Esophagus squamous epithelium (tissue), 4 donors: Measurements from ENCODE around the gene DDX20.

Experiments used
- POLR2A ChIP-seq, 4 donors: fragments of 450-650 bp; IDR thresholded peaks; one replicate each; pipeline ENCODE4 v1.6.1; 2017; ENCODE audit warnings: antibody characterized with exemption in 4 of 4, mild to moderate bottlenecking in 4 of 4, moderate library complexity in 3 of 4
- TF ChIP-seq, protein P1 (sequence below), 6 experiments: fragments of 450-650 bp in 4 of 6; fragments of 200-600 bp in 2 of 6; sonication (generic) in 2 of 6; IDR thresholded peaks; one replicate each; pipeline ENCODE4 v1.5.1; 2016 to 2019; ENCODE audit warnings: antibody characterized with exemption in 6 of 6, mild to moderate bottlenecking in 4 of 6, moderate library complexity in 4 of 6

DNA sequence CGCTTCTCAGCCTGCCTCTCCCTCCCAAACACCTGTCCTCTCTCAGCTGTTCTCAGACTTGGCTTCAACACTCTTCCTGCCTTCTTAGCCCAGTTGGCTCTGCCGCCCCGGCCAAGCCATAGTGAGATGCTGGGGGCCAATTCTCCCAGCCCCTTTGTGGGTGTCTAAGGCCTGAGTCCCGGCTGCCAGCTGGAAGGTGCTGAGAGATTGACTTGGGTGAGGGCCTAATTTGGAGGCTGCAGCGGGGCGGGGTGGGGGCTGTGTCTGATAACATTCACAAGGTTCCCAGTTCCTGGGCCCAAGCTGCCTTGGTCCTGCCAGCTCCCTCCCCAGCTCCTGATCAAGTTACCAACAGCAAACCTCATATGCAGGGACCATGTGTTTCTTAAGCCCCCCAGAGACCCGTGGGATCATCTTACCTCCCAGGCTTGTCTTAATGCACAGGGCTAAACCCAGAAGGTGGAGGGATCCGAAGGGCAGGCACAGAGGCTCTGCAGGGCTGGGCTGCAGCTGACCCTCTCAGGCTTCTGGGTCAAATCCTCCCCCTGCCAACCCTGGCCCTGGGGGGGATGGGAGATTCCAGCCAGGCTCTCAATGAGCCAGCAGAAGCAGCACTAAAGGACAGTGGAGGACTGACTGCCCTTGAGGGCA lies 26.3 kb upstream of the DDX20 start:
- TF ChIP-seq, protein P1, sequence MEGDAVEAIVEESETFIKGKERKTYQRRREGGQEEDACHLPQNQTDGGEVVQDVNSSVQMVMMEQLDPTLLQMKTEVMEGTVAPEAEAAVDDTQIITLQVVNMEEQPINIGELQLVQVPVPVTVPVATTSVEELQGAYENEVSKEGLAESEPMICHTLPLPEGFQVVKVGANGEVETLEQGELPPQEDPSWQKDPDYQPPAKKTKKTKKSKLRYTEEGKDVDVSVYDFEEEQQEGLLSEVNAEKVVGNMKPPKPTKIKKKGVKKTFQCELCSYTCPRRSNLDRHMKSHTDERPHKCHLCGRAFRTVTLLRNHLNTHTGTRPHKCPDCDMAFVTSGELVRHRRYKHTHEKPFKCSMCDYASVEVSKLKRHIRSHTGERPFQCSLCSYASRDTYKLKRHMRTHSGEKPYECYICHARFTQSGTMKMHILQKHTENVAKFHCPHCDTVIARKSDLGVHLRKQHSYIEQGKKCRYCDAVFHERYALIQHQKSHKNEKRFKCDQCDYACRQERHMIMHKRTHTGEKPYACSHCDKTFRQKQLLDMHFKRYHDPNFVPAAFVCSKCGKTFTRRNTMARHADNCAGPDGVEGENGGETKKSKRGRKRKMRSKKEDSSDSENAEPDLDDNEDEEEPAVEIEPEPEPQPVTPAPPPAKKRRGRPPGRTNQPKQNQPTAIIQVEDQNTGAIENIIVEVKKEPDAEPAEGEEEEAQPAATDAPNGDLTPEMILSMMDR (IDR thresholded peaks at IDR 0.05) = no peak
- no peak for TF ChIP-seq POLR2A (IDR thresholded peaks at IDR 0.05)
